Endothelial cell of umbilical vein (primary cell): ENCODE data around the gene POLE.

Experiments used
- EZH2 ChIP-seq: IDR thresholded peaks from 2 replicates; pipeline ENCODE4 v1.6.1; 2012; ENCODE audit warnings: borderline replicate concordance, low read depth, mild to moderate bottlenecking, moderate library complexity, low read length, inconsistent platforms; ENCODE audit not compliant: severe bottlenecking
- POLR2A ChIP-seq: IDR thresholded peaks from 2 replicates; pipeline ENCODE4 v1.6.1; 2012; ENCODE audit warnings: low read depth, mild to moderate bottlenecking, control low read depth, low read length
- POLR2AphosphoS5 ChIP-seq: IDR thresholded peaks from 2 replicates; pipeline ENCODE4 v1.6.1; 2012; ENCODE audit warnings: low read depth, mild to moderate bottlenecking, control low read depth, low read length, moderate library complexity; ENCODE audit not compliant: insufficient read depth
- TF ChIP-seq, protein P1 (sequence below), 2 donors: IDR thresholded peaks; 1 replicate in 1 of 2; 2 replicates in 1 of 2; pipeline ENCODE4 v1.5.1; 2011; ENCODE audit warnings: low read length in 2 of 2, mild to moderate bottlenecking in 2 of 2, moderate library complexity in 2 of 2, control low read depth in 1 of 2, inconsistent platforms in 1 of 2, low read depth in 1 of 2; ENCODE audit not compliant: insufficient read depth in 1 of 2; ENCODE audit errors: extremely low read depth in 1 of 2

- TF ChIP-seq EZH2 (no peak), POLR2AphosphoS5 (no peak), POLR2A (no peak)
- TF ChIP-seq, protein P1, sequence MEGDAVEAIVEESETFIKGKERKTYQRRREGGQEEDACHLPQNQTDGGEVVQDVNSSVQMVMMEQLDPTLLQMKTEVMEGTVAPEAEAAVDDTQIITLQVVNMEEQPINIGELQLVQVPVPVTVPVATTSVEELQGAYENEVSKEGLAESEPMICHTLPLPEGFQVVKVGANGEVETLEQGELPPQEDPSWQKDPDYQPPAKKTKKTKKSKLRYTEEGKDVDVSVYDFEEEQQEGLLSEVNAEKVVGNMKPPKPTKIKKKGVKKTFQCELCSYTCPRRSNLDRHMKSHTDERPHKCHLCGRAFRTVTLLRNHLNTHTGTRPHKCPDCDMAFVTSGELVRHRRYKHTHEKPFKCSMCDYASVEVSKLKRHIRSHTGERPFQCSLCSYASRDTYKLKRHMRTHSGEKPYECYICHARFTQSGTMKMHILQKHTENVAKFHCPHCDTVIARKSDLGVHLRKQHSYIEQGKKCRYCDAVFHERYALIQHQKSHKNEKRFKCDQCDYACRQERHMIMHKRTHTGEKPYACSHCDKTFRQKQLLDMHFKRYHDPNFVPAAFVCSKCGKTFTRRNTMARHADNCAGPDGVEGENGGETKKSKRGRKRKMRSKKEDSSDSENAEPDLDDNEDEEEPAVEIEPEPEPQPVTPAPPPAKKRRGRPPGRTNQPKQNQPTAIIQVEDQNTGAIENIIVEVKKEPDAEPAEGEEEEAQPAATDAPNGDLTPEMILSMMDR (IDR thresholded peaks at IDR 0.05; ENCODE audit: extremely low read depth in 1 of 2, insufficient read depth in 1 of 2, low read depth in 1 of 2, low read length in 2 of 2) = no peak
Measured at GRCh38 chr12:132729541-132730320, 42.6 kb upstream of the POLE start.
